ENCODE results near the gene ALPI.
A peak's percentile ranks its signal among the peaks of the same experiment; 100 is the strongest.

Gene ALPI

DNA sequence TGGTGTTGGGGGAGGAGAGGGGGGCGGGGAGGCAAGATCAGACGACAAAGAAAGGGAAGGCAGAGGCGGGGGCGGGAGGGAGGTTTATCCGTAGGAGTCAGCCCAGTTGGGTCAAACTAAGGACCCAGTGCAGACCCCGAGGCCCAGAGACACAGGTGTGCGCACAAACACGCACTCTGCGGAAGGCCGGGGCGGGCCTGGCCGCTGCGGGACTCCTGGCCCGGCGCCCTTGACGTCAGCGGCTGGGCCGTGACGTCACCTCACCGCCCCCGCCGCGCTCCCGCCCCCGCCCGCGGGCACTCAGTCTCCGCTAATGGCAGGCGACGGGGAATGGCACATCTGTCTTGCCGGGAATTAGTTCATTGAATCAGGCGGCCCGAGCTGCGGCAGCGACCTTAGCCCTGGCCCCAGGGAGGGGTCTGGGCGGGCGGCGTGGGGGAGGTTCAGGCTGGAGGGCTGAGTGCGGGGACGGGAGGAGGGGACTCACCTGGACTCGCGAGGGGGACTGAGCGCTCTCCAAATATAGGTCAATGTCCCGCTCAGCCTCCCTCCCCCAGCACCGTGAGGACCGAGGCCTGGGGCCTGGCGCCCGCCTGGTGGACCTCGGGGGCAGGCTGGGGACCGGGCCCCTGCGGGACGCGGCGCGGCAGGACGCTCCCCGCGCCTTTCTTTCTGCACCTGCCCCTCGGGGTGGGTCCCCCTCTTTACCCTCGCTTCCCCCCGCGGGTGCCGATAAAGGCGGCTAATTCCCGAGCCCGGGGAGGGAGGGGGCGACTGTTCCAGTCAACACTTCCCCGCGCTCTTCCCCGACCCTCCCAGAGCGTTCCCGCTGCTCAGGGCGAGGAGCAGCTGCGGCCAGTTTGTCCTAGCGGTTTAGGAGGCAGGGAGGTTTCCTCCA lies 47.2 kb downstream of the ALPI start:
- peak; percentile 30 for DNase-seq

DNA sequence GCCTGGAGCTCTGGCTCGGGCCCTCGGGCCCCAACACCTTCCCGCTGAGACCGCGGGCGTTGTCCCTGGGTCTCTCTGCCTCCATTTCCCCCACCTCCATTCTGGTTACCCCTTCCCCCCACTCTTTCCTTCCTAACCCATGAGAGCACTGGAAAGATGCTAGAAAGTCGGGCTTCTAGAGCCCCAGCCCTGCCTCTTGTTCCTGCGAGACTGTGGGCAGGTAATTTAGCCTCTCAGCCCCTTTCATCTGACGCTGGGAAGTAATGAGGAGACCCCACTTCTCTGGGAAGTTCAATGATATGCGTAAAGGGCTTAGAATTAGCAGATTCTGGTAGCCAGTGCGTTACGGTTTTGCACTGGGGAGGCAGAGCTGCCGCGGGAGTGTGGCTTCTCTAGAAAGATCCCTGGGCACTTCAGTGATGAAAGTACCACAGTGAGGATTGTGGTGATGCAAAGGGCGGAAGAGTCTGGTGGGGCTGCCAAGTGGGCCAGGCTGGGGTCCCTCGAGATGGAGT lies 47.9 kb downstream of the ALPI start:
- no peak for DNase-seq

- DNase-seq = no peak
Measured at GRCh38 chr2:232504438-232504837, 48.5 kb downstream of the ALPI start.

DNA sequence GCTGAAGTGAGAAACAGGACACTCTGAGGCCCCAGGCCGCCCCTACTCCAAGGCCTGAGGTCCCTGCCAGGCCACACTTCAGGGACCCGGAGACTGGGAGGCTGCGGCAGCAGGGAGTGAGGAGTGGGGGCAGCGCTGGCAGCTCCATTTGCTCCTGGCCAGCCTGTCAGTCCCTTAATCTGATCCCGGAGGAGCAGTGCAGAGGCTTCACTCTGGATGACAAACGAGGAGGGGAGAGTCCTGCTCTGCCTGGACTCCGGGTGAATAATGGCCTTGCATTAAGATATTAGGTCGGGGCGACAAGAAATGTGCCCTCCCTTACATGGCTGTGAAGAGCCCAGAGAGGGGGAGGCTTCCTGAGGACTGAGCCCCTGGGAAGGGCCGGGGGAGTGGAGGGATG lies 49.9 kb downstream of the ALPI start:
- no peak for DNase-seq

DNA sequence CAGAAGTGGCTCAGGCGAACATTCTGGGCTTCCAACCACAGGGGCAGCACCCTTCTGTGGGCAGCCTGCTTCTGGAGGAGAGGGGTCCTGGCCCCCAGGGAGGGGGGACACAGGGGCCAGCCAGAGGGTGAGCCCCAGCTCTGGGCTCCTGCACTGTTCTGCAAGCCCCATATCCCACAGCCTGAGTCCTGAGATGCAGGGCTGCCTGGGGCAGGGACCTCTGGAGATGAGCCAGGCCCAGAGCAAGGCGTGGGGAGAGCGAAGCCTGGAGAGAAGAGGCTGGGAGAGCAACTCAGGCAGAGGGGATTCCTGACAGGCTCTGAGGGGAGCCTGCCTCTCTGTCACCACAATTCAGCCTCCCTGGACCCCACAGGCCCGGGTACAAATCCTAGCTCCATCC lies 50.8 kb downstream of the ALPI start:
- no peak for DNase-seq

DNA sequence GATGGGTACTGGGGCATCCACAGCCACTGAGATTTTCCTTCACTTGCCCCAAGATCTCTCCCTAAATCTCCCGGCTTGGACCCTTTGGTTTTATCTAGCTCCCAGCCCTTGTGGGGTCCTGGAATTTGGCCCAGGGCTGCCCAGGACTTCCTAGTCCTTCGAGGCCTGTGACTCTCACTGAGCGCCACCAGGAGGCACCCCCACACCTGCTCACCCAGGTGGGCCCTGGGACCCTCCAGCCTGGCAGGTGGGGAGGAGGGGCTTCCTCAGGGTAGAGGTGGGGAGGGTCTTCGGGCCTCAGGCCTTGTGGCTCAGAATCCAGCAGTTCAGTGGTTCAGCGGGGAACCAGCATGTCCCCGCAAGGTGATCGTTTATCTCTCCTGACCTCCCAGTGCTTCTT lies 52.3 kb downstream of the ALPI start:
- DNase-seq = no peak
